Activated naive CD8-positive, alpha-beta T cell treated with anti-CD3 and anti-CD28 coated beads for 36 hours (primary cell): ENCODE results near the gene FBXW12. TPM values are rescaled to one million over a fixed set of nuclear protein-coding genes. Genes with fewer than 3 reads are reported as not detected.

ENCODE experiments used
- DNase-seq: peaks from one replicate; pipeline ENCODE4 v3.0.0; 2021
- H3K27ac Mint-ChIP-seq: one replicate; pipeline ENCODE4 v1.8.0; 2022; ENCODE audit warnings: mild to moderate bottlenecking, moderate library complexity, mixed read lengths
- H3K27me3 Mint-ChIP-seq: one replicate; pipeline ENCODE4 v1.8.0; 2022; ENCODE audit warnings: mild to moderate bottlenecking, mixed read lengths
- H3K36me3 Mint-ChIP-seq: one replicate; pipeline ENCODE4 v1.8.0; 2021; ENCODE audit warnings: mild to moderate bottlenecking, mixed read lengths
- H3K4me1 Mint-ChIP-seq: one replicate; pipeline ENCODE4 v1.8.0; 2021; ENCODE audit warnings: mixed read lengths
- H3K4me3 Mint-ChIP-seq: one replicate; pipeline ENCODE4 v1.8.0; 2022; ENCODE audit warnings: mild to moderate bottlenecking, moderate library complexity, mixed read lengths
- H3K9me3 Mint-ChIP-seq: one replicate; pipeline ENCODE4 v1.8.0; 2022; ENCODE audit warnings: mixed read lengths
- total RNA-seq, 2 experiments: library from RNA; stranded (reverse); gene quantifications; one replicate each; pipeline ENCODE4 v1.2.3, GENCODE V29; 2021

FBXW12 gene
- total RNA-seq, 2 experiments from 2014 or later, result not detected

DNA sequence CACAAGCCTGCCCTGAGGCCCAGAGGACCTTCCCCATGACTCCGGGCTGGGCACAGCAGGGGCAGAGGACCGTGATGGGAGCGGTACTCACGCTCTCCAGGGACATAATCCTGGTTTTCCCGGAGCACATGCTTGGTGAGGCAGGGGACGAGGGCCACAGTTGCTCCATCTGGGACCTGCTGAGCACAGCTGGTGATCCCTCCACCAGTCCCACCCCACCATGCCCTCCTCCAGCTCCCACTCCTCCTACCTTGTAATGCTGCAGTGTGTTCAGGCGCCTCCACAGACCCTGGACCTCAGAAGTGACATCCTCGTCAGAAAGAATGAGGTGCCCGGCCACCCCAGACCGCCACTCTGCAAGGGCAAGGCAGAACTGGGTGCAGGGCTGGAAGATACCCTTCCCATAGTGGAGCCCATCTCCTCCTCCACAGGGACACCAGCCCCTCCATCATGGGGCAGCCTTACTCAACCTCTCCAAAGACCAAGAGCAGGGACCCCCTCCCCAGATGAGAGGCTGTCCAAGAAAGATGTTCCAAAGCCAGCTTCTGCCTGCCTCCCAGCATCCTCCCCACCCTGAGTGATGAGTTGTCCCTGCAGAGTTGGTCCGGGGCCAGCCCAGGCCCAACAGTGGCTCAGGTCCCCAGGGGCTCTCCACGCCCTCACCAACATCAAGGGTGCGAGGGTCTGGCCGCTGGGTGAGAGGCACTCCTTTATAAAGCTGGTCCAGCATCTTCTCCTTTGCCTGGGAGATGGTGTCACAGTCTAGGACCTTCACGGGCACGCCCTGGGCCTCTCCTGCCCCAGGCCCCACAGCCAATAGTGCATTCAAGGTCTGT lies 38.4 kb downstream of the FBXW12 start:
- Mint-ChIP-seq H3K4me1 (no peaks in the 10 kb centered on the region), H3K27ac (no peak overlapping the region), H3K9me3 (no peaks in the 10 kb centered on the region), H3K4me3 (no peak overlapping the region), H3K27me3 (no peaks in the 10 kb centered on the region), H3K36me3 (no peaks in the 10 kb centered on the region)
- no peak for DNase-seq

DNA sequence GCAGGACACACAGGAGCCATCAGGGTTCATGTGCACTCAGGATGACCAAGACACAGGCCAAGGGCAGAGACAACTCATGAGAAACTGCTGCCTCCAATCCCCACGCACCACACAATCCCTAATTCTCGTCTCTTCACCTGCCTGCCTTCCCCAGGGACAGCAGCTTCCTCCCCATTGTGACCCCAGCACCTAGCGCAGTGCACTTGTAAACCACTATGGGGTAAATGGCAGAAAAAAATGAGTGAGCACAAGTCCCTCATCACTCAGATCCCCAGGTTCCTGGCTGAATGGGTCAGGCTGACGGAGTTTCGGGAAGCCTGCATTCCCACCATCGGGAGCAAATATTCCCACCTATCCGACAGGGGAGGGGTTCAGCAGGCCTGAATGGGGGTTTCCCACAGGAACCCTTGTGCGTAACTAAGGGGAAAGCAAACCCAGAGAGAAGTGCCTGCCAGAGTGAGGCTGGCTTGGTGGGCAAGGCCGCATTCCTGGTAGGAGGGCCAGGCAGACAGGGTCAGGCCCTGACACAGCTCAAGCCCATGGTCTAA lies 39.1 kb downstream of the FBXW12 start:
- Mint-ChIP-seq H3K4me3 (no peak overlapping the region), H3K4me1 (no peaks in the 10 kb centered on the region)

DNA sequence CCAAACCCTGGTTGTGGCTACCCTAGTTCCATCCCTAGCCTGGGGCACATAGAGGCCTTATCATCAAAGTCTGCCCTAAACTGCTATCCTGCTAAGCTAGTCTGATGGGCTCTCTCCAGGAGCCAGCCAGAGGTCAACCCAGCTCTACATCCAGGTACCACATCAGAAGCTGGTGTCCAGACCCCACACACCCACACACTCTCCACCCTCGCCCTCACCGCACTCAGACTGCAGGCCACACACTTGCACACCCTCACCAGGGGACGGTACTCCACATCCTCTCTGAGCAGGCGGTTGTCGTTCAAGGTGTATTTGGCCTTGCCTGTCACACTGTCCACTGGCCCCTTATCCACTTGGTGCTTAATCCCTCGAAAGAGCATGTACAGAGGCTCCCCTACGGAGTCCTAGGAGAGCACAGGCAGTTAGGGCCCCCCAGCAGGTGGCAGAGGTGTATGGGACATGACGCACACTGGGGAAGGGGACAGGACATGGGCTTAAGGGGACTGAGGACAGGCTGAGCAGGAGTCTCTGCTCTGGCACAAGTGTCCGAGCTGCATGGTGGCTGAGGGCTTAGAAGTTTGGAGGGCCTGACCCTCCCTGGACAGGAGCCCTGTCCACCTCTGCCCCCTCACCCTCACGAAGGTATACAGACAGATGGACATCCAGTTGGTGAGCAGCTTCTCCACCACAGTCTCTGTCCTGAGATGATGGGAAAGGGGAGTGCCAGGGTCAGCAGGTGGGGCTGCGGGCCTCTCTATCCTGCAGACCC lies 39.8 kb downstream of the FBXW12 start:
- Mint-ChIP-seq H3K9me3 (no peaks in the 10 kb centered on the region), H3K27ac (no peak overlapping the region), H3K27me3 (no peaks in the 10 kb centered on the region), H3K4me1 (no peaks in the 10 kb centered on the region), H3K36me3 (no peaks in the 10 kb centered on the region), H3K4me3 (no peak overlapping the region)
- no peak for DNase-seq

More for the DNA sequence above, 39.1 kb downstream of the FBXW12 start:
- Mint-ChIP-seq H3K36me3 (no peaks in the 10 kb centered on the region), H3K27me3 (no peaks in the 10 kb centered on the region), H3K27ac (no peak overlapping the region), H3K9me3 (no peaks in the 10 kb centered on the region)
- no peak for DNase-seq

DNA sequence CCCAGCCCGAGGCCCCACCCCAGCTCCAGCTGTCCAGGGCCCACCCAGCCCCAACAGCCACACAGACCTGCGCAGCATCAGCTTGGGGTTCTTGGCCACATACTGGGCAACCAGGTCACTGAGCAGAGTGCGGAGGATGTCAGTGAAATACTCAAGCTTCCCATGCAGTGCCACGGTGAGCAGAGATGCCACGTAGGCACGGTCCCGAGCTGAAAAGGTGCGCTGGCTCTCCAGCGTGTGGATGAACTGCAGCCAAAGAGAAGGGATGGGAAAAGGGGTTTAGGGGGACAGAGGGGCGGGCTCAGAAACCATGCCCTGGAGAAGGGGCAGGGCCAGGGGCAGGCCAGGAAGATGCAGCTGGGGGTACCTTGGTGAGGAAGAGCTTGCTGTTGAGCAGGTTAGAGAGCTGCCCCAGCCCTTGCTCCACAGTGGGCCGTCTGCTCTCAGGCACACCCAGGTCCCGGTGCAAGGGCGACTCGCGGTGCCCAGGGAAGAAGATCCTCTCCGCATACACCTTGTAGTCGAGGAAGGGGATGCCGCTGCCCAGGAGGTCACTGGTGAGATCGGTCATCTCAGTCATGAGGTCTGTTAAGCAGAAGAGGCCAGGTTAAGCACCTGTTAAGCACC lies 40.5 kb downstream of the FBXW12 start:
- no peak for DNase-seq
- H3K9me3 Mint-ChIP-seq, result no peaks in the 10 kb centered on the region
- no peak overlapping the region for H3K27ac Mint-ChIP-seq
- no peaks in the 10 kb centered on the region for H3K4me1 Mint-ChIP-seq
- no peaks in the 10 kb centered on the region for H3K36me3 Mint-ChIP-seq
- H3K27me3 Mint-ChIP-seq, result no peaks in the 10 kb centered on the region
- no peak overlapping the region for H3K4me3 Mint-ChIP-seq

DNA sequence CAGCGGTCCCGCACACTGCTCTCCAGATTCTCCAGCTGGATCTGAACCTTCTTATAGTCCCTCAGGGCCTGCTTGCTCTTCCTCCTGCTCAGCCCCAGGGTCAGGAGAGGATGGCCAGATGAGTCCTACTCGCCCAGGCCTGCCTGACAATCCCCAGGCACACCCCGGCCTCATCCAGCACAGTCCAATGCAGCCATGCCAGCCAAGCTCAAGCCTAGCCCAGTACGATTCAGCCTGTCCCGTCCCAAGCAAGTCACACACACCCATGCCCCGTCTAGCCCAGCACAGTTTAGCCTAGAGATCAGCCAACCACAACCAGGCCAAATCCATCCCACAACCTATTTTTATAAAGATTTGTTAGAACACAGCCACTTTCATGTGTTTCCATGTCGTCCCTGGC lies 41.1 kb downstream of the FBXW12 start:
- no peaks in the 10 kb centered on the region for H3K4me1 Mint-ChIP-seq
- no peak overlapping the region for H3K4me3 Mint-ChIP-seq
- H3K36me3 Mint-ChIP-seq, result no peaks in the 10 kb centered on the region
- no peaks in the 10 kb centered on the region for H3K9me3 Mint-ChIP-seq
- no peak for DNase-seq
- H3K27ac Mint-ChIP-seq, result no peak overlapping the region
- no peaks in the 10 kb centered on the region for H3K27me3 Mint-ChIP-seq

DNA sequence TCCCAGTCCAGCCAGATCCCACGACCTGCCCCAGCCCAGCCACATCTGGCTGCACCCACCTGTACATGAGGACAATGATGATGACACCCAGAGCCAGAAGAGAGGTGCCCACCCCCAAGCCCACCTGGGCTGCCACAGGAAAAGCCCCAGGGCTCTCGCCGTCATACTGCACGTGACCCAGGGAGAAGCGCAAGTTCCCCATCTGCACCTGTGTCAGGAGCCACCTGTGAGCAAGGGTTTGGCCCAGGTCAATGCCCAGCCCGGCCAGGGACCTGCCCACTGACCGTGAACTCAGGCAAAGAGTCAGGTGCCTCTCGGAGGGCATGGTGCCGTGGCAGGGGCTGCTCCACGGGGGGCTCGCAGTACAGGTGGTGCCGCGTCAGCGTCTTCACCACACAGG lies 41.6 kb downstream of the FBXW12 start:
- no peaks in the 10 kb centered on the region for H3K4me1 Mint-ChIP-seq
- no peaks in the 10 kb centered on the region for H3K27me3 Mint-ChIP-seq
- no peak for DNase-seq
- H3K36me3 Mint-ChIP-seq, result no peaks in the 10 kb centered on the region
- H3K27ac Mint-ChIP-seq, result no peak overlapping the region
- H3K4me3 Mint-ChIP-seq, result no peak overlapping the region
- no peaks in the 10 kb centered on the region for H3K9me3 Mint-ChIP-seq

DNA sequence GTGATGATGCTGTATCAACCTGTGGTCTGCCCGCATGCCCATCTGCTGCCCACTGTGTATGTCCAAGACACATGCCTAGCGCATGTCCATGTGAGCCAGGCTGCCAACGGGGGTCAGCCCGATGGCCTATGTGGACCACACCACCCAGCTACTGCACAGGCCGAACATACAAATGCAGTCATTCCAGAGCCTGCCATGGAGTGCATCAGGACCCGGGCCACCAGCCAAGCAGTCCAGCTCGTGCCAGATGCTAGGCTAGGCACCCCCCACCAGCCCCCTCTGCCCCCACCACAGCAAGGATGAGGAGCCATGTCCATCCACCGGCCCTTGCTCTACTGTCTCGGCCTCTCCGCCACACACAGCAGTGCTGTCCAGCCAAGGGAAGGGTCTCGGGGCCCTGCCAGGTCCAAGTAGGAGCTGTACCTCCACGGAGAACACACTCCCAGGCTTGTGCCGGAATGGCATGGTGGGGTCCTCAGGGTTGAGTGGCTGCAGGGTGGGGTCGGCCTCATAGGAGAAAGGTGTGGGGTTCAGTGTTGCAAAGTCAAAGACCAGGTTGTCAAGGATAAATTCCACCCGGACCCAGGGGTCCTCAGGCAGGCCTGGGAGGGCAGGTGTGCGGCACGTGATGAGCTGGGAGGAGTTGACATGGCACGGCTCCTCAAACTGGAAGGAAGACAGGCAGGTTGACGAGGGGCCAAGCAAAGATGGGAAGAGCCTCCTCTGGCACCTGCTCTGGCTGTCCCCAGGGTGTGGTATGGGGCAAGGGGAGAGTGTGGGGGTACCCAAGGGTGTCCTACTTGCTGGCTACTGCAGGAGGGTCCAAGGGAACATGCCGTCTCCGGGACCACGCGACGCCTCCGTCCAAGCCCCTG lies 42.6 kb downstream of the FBXW12 start:
- DNase-seq, result no peak
- H3K27me3 Mint-ChIP-seq, result no peaks in the 10 kb centered on the region

DNA sequence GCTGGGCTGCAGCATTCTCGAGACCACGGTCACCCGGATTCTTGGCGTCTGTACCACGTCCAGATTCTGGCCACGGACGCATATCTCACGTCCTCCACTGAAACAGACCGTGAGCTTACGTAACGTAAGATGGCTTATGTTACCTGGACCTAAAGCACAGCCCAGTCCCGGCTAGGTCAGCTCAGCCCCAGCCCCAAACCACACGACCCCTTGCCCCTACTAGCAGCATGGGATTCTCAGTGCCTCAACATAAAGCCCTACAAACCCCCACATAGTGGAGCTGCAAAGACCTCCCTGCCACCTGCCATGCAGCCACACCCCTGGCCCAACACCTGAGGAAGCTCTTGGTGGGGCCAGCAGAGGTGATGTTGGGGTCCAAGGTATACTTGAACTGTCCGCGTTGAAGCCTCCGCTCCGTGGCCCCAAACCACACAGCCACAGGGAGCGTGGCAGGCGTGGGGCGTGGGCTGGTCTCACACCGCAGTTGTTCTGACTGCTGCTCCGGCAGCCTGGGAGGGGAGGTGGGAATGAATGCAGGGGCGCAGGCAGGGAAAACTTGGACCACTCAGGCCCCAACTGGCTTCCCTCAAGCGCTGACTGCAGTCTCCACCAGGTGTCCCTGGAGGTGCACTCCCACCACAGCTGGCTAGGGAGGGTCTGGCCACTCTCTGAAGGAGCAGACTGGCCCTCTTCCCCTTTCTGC lies 43.4 kb downstream of the FBXW12 start:
- Mint-ChIP-seq H3K9me3 (no peaks in the 10 kb centered on the region), H3K27me3 (no peaks in the 10 kb centered on the region), H3K4me1 (no peaks in the 10 kb centered on the region), H3K36me3 (no peaks in the 10 kb centered on the region), H3K4me3 (no peak overlapping the region), H3K27ac (no peak overlapping the region)
- no peak for DNase-seq

More for the DNA sequence above, 42.6 kb downstream of the FBXW12 start:
- Mint-ChIP-seq H3K27ac (no peak overlapping the region), H3K4me1 (no peaks in the 10 kb centered on the region), H3K9me3 (no peaks in the 10 kb centered on the region), H3K4me3 (no peak overlapping the region), H3K36me3 (no peaks in the 10 kb centered on the region)

DNA sequence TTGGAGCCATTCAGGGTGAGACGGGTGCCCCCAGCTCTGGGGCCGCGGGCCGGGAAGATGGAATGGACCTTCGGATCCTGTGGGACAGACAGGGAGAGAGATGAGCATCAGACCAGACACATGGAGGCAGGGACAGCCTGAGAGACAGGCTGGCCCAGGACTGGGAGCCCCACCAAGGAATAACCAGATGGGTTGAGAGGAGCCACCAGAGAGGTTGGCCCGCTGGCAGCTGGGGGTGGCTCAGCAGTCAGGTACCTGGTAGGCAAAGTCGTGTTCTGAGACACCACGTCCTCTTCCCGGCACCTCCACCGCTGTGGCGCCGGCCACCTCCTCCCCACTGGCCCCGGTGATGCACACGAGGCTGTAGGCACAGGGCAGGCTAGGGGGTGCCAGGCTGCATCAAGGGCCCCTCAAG lies 44.1 kb downstream of the FBXW12 start:
- Mint-ChIP-seq H3K36me3 (no peaks in the 10 kb centered on the region), H3K4me1 (no peaks in the 10 kb centered on the region), H3K4me3 (no peak overlapping the region), H3K9me3 (no peaks in the 10 kb centered on the region), H3K27ac (no peak overlapping the region), H3K27me3 (no peaks in the 10 kb centered on the region)
- no peak for DNase-seq

DNA sequence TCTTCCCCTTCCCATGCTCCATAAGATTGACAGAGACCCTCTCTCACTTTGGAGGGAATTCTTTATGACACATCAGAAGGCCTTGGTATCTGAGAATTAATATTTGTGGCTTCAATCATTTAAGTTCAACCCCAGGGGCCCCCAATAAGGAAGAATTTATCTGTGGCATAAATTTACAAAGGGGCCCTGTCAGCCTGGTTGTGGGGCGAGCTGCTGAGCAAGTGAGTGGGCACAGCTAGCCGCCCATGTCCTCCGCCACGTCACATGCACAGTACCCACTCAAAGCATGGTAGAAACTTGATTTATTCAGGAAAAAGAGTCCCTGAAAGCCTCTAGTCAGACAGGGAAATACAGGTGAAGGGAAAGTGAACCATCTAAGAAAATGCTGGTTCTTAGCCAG lies 44.5 kb downstream of the FBXW12 start:
- Mint-ChIP-seq H3K36me3 (no peaks in the 10 kb centered on the region), H3K27me3 (no peaks in the 10 kb centered on the region), H3K4me1 (no peaks in the 10 kb centered on the region), H3K9me3 (no peaks in the 10 kb centered on the region), H3K4me3 (no peak overlapping the region), H3K27ac (no peak overlapping the region)
- no peak for DNase-seq

DNA sequence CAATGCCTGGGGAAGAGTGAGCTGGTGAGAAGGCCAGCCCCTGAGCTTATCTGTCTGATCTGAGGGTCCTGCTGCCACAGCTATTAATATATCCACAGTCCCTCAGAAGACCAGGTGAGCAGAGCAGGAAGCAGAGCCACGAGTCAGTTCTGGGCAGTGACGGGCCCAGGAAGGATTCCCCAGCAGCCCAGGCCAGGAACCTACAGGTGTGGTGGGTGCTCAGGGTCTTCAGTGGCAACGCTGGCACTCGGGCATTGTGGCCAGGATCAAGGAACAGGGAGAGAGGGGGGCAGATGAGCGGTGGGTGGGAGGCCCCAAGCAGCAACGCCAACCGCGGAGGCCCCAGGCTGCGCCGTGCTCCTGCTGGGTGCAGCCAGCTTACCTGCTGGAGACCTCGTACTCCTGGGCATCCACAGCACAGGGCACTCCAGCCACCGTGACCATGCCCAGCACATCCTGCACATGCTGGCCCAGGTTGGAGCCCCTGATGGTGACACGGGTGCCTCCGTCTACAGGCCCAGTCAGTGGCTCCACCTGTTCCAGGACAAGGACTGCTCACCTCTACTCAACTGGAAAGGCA lies 45.6 kb downstream of the FBXW12 start:
- Mint-ChIP-seq H3K4me3 (no peak overlapping the region), H3K9me3 (no peaks in the 10 kb centered on the region), H3K36me3 (no peaks in the 10 kb centered on the region), H3K27me3 (no peaks in the 10 kb centered on the region), H3K27ac (no peak overlapping the region), H3K4me1 (no peaks in the 10 kb centered on the region)
- DNase-seq, result no peak

DNA sequence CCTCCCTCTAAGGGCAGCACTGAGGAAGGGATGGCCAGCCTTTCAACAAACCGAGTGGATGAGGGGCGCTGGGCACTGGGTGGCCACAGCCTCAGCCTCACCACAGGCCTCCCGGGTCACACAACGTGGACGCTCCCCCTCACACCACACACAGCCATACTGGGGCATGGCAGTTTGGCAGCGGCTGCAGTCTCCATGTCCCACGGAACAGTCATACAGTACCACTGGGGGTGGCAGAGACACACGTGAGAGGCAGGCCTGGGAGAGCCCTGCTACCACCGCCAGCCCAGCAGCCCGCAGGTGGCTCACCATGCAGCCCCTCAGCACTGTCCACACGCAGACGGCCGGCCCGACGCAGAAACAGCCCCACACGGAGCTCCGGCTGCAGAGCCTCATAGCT lies 46.1 kb downstream of the FBXW12 start:
- Mint-ChIP-seq H3K4me3 (no peak overlapping the region), H3K27ac (no peak overlapping the region), H3K27me3 (no peaks in the 10 kb centered on the region), H3K9me3 (no peaks in the 10 kb centered on the region), H3K4me1 (no peaks in the 10 kb centered on the region), H3K36me3 (no peaks in the 10 kb centered on the region)
- DNase-seq, result no peak

DNA sequence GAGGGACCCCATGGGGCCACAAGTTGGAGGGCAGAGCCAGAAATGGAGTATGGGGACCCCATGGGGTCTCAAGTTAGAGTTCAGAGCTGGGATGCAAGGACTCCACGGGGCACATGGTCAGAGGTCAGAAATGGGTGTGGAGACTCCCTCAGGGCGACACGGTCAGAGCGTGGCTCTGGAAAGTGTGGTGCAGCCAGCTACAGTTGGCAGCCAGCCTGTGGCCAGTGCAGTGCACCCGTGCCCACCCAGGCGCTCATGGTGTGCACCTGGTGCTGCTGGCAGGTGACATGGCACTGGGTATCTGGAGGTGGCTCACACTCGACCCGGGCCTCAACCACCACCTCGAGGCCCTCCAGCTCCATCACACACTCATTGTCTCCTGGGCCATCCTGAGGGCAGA lies 46.6 kb downstream of the FBXW12 start:
- no peak overlapping the region for H3K4me3 Mint-ChIP-seq
- no peak for DNase-seq
- H3K36me3 Mint-ChIP-seq, result no peaks in the 10 kb centered on the region
- no peaks in the 10 kb centered on the region for H3K4me1 Mint-ChIP-seq
- H3K27me3 Mint-ChIP-seq, result no peaks in the 10 kb centered on the region
- H3K9me3 Mint-ChIP-seq, result no peaks in the 10 kb centered on the region
- H3K27ac Mint-ChIP-seq, result no peak overlapping the region

DNA sequence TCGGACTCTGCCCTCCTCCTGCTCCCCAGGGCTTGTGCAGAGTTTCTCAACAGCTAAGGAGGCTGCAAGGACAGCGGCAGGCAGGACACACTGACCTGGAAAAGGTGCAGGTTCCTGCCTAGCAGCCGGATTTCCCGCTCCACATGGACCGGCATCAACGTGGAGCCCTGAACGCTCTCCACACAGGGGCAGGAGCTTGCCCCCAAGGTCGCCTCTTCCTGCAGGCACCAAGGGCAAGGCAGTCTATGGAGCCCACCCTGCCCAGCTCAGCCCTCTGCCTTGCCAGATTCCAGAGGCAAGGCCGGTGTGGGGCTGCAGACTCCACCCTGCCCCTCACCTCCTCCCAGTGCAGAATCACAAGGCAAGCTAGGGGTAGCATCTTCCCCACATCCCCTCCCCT lies 47.1 kb downstream of the FBXW12 start:
- Mint-ChIP-seq H3K27ac (no peak overlapping the region), H3K27me3 (no peaks in the 10 kb centered on the region), H3K36me3 (no peaks in the 10 kb centered on the region), H3K4me3 (no peak overlapping the region), H3K4me1 (no peaks in the 10 kb centered on the region), H3K9me3 (no peaks in the 10 kb centered on the region)
- no peak for DNase-seq
